ENCODE results near the gene DDHD1.
A peak's percentile ranks its signal among the peaks of the same experiment; 100 is the strongest.
"Not testable (repeated sequence)": the region's sequence is repeated elsewhere in the genome, so short reads cannot be mapped to it uniquely, and the experiment has no call there.

DDHD1 gene

DNA sequence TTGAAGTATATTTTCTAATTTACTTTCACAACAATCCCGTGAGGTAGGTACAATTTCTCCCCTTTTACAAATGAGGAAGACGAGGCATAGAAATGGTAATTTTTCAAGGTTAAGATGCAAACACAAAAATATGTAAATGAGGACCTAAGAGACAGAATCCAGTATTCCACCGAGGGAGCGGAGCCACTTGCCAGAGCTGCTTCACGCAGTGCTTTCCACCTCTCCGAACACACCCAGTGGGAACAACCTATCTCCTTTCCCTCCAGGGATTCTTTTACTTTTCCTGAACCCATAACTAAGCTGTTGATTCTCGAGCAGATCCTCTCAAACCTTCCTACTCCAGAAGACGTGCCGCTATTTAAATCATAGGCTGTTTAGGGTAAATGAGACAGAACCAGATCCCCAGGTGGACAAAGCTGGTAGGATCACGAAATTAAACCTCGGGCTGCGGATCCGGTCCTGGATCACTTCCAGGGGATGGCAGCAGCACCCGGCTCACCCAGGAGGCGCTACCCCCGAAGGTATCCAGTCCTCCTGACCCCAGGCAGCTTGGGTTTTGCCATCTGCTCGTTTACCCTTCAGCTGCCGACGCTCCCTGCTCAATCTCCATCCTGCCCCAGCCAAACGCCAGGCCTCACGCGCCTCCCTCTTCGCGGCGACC is 1.5 kb downstream of the DDHD1 start:
- peak; percentile 63 for DNase-seq

DNA sequence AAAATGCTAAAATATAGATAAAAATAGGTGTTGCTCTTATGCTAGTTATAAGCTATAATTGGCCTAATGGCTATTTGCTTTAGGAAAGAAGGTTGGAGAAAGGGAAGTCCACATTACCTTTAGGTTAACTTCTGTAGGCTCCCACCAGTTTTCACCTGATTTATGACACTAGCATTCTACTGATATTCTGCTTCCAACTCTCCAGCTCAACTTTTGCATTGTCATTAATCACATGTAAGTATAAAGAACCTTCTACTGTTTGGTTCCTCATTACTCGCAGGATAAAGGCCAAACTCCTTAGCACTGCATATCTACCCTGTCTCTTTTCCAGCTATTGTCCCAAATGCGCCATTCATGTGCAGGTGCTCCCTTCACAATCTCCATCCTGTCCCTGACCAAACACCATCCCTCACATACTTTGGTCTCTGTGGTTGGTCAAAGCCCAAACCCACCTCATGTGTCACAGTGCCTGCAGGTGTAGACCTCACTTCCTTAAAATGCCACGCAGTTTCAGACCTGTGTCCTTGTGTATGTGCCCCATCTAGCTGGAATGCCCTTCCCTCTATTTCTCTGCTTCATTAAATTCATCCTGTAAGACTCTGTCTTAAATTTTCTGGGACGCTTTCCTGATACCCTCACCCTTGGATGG is 3.3 kb downstream of the DDHD1 start:
- no peak for DNase-seq

DNA sequence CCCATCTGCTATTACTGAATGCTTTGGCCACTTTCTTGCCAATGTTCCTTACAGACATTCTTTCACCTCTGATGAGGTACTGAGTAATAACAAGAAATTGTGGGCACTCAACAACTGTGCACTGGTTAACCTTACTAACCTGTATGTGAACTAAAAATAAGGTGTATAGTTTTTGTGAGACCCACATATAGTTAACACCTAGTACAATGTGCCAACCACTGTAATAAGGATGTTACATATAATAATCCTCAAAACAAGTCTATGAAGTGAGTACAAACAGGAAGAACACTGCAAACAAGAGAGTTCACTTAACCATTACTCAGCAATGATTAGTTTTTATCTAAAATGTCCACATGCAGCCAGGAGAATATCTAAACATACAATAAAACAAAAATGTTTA is 4.5 kb downstream of the DDHD1 start:
- no peak for DNase-seq

- no peak for DNase-seq
Observed at GRCh38 chr14:53147893-53148292, 5.2 kb downstream of the DDHD1 start.

- no peak for DNase-seq
Observed at GRCh38 chr14:53147208-53147607, 5.9 kb downstream of the DDHD1 start.

GRCh38 chr14:53146739-53147138 is 6.4 kb downstream of the DDHD1 start:
- no peak for DNase-seq

DNA sequence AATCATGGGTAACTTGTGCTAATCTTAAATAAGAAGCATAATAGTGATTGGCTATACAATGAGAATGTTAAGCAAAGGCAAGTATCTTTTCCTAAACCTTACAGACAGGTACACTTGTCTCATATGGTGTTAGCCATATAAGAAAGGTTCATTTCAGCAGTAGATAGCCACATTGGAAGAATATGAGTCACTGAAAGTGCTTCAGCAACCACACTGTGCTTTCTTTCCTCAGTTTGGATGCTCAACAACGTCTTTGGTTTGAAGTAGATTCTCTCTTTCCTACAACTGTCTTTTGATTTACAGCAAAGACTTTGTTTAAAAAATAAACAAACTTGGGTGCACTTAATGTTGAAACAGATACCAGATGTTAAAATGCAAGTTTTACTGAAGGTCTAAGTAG is 8.9 kb downstream of the DDHD1 start:
- DNase-seq = no peak

GRCh38 chr14:53140585-53140984 is 12.5 kb downstream of the DDHD1 start:
- DNase-seq = no peak

- no peak for DNase-seq
Observed at GRCh38 chr14:53137568-53138203, 15.4 kb downstream of the DDHD1 start.

- not testable (repeated sequence) for DNase-seq
Observed at GRCh38 chr14:53130491-53130890, 22.6 kb downstream of the DDHD1 start.

GRCh38 chr14:53128303-53129028 is 24.7 kb downstream of the DDHD1 start:
- DNase-seq = peak; percentile 14

- no peak for DNase-seq
Observed at GRCh38 chr14:53127832-53128231, 25.3 kb downstream of the DDHD1 start.

DNA sequence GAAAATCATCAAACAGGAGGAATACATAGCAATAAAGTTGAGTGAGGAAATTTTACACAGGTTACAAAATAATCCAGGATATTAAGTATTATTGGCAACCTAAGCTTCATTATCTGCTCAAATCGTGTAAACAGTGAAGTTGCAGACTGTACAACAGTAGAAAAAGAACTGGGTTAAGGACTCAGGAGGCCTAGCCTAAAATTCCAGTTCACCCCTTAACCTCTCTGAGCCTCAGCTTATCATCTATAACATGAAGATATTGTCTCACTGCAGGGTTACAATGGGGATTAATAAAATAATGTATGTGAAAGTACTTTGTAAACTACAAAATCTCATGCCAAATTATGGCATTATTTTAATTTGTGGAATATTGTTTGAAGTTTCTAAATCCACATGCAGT is 26.0 kb downstream of the DDHD1 start:
- no peak for DNase-seq

- DNase-seq = no peak
Observed at GRCh38 chr14:53126731-53127130, 26.4 kb downstream of the DDHD1 start.

GRCh38 chr14:53124786-53125185 is 28.3 kb downstream of the DDHD1 start:
- no peak for DNase-seq

DNA sequence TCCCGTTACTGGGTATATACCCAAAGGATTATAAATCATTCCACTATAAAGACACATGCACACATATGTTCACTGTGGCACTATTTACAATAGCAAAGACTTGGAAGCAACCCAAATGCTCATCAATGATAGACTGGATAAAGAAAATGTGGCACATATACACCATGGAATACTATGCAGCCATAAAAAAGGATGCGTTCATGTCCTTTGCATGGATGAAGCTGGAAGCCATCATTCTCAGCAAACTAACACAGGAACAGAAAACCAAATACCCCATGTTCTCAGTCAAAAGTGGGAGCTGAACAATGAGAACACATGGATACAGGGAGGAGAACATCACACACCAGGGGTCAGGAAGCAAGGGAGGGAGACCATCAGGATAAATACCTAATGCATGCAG is 31.7 kb downstream of the DDHD1 start:
- DNase-seq = not testable (repeated sequence)

DNA sequence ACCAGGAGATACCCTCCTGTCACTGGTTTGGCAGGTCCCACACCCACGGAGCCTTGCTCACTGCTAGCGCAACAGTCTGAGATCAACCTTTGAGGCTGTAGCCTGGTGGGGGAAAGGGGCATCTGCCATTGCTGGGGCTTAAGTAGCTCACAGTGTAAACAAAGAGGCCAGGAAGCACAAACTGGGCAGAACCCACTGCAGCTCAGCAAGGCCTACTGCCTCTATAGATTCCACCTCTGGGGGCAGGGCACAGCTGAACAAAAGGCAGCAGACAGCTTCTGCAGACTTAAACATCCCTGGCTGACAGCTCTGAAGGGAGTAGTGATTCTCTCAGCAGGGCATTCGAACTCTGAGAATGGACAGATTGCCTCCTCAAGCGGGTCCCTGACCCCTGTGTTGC is 35.6 kb downstream of the DDHD1 start:
- not testable (repeated sequence) for DNase-seq

DNA sequence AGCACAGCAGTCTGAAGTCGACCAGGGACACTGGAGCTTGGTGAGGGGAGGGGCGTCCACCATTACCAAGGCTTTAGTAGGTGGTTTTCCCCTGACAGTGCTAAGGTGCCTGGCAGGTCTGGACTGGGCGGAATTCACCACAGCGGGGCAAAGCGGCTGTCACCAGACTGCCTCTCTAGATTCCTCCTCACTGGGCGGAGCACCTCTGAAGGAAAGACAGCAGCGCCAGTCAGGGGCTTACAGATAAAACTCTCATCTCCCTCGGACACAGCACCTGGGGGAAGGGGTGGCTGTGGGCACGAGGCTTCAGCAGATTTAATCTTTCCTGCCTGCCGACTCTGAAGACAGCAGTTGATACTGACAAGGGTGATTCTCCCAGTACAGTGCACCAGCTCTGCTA is 39.1 kb downstream of the DDHD1 start:
- no peak for DNase-seq

DNA sequence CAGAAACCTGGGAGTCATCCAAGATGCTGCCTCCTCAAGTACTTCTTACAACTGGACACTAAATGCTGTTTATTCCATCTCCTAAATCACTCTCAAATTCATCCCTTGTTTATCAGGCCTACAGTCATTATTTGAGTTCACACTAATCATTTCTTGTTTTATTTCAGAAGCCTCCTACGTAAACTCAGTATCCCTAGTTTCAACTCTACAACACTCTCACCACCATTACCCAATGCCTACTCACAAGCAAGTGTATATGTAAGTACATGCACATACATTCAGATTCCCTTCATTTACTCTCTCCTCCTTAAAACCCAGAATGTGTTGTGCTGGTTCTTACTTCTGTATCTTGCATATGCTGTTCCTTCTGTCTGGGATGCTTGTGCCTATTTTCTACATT is 43.0 kb downstream of the DDHD1 start:
- no peak for DNase-seq

- no peak for DNase-seq
Observed at GRCh38 chr14:53109105-53110041, 43.8 kb downstream of the DDHD1 start.

DNA sequence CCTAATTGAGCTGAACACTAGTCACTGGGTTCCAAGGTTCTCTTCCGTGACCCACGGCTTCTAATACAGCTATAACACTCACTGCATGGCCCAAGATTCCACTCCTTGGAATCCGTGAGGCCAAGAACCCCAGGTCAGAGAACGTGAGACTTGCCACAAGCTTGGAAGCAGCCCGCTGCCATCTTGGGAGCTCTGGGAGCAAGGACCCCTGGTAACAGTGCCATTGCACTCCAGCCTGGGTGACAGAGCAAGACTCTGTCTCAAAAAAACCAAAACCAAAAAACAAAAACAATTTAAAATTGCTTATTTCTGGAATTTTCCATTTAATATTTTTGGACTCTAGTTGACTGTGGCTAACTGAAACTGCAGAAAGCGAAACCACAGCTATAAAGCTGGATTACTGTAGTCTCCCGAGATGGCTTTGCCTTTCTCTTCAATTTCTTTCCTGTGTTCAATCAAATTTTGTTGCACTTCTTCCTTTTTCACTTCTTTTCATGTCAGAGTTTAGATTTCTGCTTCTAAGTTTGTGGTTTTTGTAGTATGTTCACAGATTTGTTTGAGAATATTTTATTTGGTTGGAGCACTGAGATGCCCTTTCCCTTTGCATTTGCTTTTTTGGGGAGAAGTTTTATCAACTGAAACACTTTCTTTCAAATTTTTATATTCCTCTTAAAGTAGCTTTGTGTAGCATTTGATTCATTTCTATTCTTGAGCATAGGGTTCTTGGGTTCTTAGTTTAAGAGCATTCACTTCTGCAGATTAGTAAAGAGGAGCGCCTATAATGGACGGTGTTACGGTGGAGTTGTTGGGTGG is 44.6 kb downstream of the DDHD1 start:
- no peak for DNase-seq

GRCh38 chr14:53106768-53107167 is 46.4 kb downstream of the DDHD1 start:
- no peak for DNase-seq

All from DMS 273 treated with DMSO at 0.1 percent for 48 hours (cell line).